ENCODE data around the gene POLR3F.
"Not testable (repeated sequence)": the region's sequence is repeated elsewhere in the genome, so short reads cannot be mapped to it uniquely, and the experiment has no call there.

Gene POLR3F

GRCh38 chr20:18526761-18527160, 59.6 kb downstream of the POLR3F start:
- DNase-seq, ATAC-seq, H3K27me3 Mint-ChIP-seq, H3K4me3 Mint-ChIP-seq, H3K4me1 Mint-ChIP-seq, H3K9me3 Mint-ChIP-seq, H3K27ac Mint-ChIP-seq: not testable (repeated sequence)

- no peak for ATAC-seq
These were observed 60.1 kb downstream of the POLR3F start for GRCh38 chr20:18527339-18527738.

GRCh38 chr20:18527836-18528235, 60.6 kb downstream of the POLR3F start:
- Mint-ChIP-seq H3K27me3 (no peaks in the 10 kb centered on the region), H3K27ac (peak overlapping the region in 1 of 2 donors; percentile 42), H3K4me1 (no peaks in the 10 kb centered on the region), H3K4me3 (no peak overlapping the region), H3K9me3 (no peaks in the 10 kb centered on the region)
- DNase-seq, result no peak
- ATAC-seq, result no peak

More at GRCh38 chr20:18527339-18527738, 60.1 kb downstream of the POLR3F start:
- no peak overlapping the region for H3K4me3 Mint-ChIP-seq
- no peaks in the 10 kb centered on the region for H3K9me3 Mint-ChIP-seq
- peak overlapping the region in 1 of 2 donors; percentile 61 for H3K27ac Mint-ChIP-seq
- no peaks in the 10 kb centered on the region for H3K4me1 Mint-ChIP-seq
- no peaks in the 10 kb centered on the region for H3K27me3 Mint-ChIP-seq
- no peak for DNase-seq

GRCh38 chr20:18529041-18529440, 61.9 kb downstream of the POLR3F start:
- no peaks in the 10 kb centered on the region for H3K9me3 Mint-ChIP-seq
- no peak overlapping the region for H3K4me3 Mint-ChIP-seq
- no peak for ATAC-seq
- no peaks in the 10 kb centered on the region for H3K27me3 Mint-ChIP-seq
- DNase-seq, result no peak
- H3K27ac Mint-ChIP-seq, result no peak overlapping the region
- H3K4me1 Mint-ChIP-seq, result no peaks in the 10 kb centered on the region

GRCh38 chr20:18532626-18533025, 65.4 kb downstream of the POLR3F start:
- no peak overlapping the region for H3K4me3 Mint-ChIP-seq
- DNase-seq (no peak), ATAC-seq (no peak)
- H3K27ac Mint-ChIP-seq, result no peak overlapping the region
- H3K4me1 Mint-ChIP-seq, result no peaks in the 10 kb centered on the region
- no peaks in the 10 kb centered on the region for H3K27me3 Mint-ChIP-seq
- H3K9me3 Mint-ChIP-seq, result no peaks in the 10 kb centered on the region

GRCh38 chr20:18533491-18533890, 66.3 kb downstream of the POLR3F start:
- no peak for ATAC-seq
- no peak for DNase-seq
- H3K27me3 Mint-ChIP-seq, result no peaks in the 10 kb centered on the region
- no peaks in the 10 kb centered on the region for H3K9me3 Mint-ChIP-seq
- H3K4me1 Mint-ChIP-seq, result no peaks in the 10 kb centered on the region
- no peak overlapping the region for H3K4me3 Mint-ChIP-seq
- no peak overlapping the region for H3K27ac Mint-ChIP-seq

- Mint-ChIP-seq H3K27ac (no peak overlapping the region), H3K27me3 (no peaks in the 10 kb centered on the region), H3K9me3 (no peaks in the 10 kb centered on the region), H3K4me3 (no peak overlapping the region), H3K4me1 (no peaks in the 10 kb centered on the region)
- no peak for DNase-seq
- no peak for ATAC-seq
These were observed 66.9 kb downstream of the POLR3F start for GRCh38 chr20:18533978-18534644.

All from stimulated activated naive CD8-positive, alpha-beta T cell treated with anti-CD3 and anti-CD28 coated beads, Interleukin-15, amount 100 ng/mL, for 72 hours (primary cell).